Measurements from ENCODE around the gene GPR33.

GRCh38 chr14:31449136-31449535 is 38.7 kb downstream of the GPR33 start:
- TF ChIP-seq ZFP30 (CRISPR knock-in tag; IDR thresholded peaks at IDR 0.05) (no peak), ZFP3 (CRISPR knock-in tag; IDR thresholded peaks at IDR 0.05) (no peak), ZNF70 (CRISPR knock-in tag; IDR thresholded peaks at IDR 0.05) (no peak), ARNTL (CRISPR knock-in tag; IDR thresholded peaks at IDR 0.05; ENCODE audit: borderline replicate concordance, low read depth) (no peak)

Measured in SK-N-SH treated with all-trans-retinoic acid at 6 μM for 48 hours (cell line).